GM18909 (cell line): ENCODE data around the gene FBLIM1.

ENCODE experiments used
- ATAC-seq: cut with Tn5 transposase; IDR thresholded peaks from one replicate; pipeline ENCODE4 v1.9.1; 2021; ENCODE audit warnings: mild to moderate bottlenecking; ENCODE audit not compliant: unreplicated experiment, poor library complexity

Gene FBLIM1

GRCh38 chr1:15764890-15765289 is 6.3 kb downstream of the FBLIM1 start:
- no peak for ATAC-seq

- ATAC-seq: no peak
Observed at GRCh38 chr1:15765495-15766194, 7.0 kb downstream of the FBLIM1 start.

GRCh38 chr1:15767941-15768340 is 9.3 kb downstream of the FBLIM1 start:
- ATAC-seq: no peak

GRCh38 chr1:15768388-15768787 is 9.8 kb downstream of the FBLIM1 start:
- ATAC-seq: no peak

- ATAC-seq: no peak
Observed at GRCh38 chr1:15770313-15770962, 11.8 kb downstream of the FBLIM1 start.

GRCh38 chr1:15771836-15772515 is 13.4 kb downstream of the FBLIM1 start:
- ATAC-seq: no peak

- ATAC-seq: no peak
Observed at GRCh38 chr1:15775706-15776105, 17.1 kb downstream of the FBLIM1 start.

GRCh38 chr1:15777909-15778707 is 19.5 kb downstream of the FBLIM1 start:
- no peak for ATAC-seq

GRCh38 chr1:15785683-15786082 is 27.1 kb downstream of the FBLIM1 start:
- no peak for ATAC-seq

GRCh38 chr1:15786581-15786980 is 28.0 kb downstream of the FBLIM1 start:
- no peak for ATAC-seq

GRCh38 chr1:15788624-15789301 is 30.2 kb downstream of the FBLIM1 start:
- ATAC-seq: no peak

- ATAC-seq: no peak
Observed at GRCh38 chr1:15796086-15796462, 37.5 kb downstream of the FBLIM1 start.

- ATAC-seq: no peak
Observed at GRCh38 chr1:15797614-15798390, 39.2 kb downstream of the FBLIM1 start.

- ATAC-seq: no peak
Observed at GRCh38 chr1:15799004-15799867, 40.6 kb downstream of the FBLIM1 start.

GRCh38 chr1:15799928-15800835 is 41.6 kb downstream of the FBLIM1 start:
- no peak for ATAC-seq

GRCh38 chr1:15802234-15802965 is 43.8 kb downstream of the FBLIM1 start:
- ATAC-seq: no peak

GRCh38 chr1:15803380-15803779 is 44.8 kb downstream of the FBLIM1 start:
- ATAC-seq: no peak
